Natural killer cell (primary cell): Measurements from ENCODE around the gene MIEF1. TPM values are rescaled to one million over a fixed set of nuclear protein-coding genes. Genes with fewer than 3 reads are reported as not detected.
A peak's percentile ranks its signal among the peaks of the same experiment; 100 is the strongest.

Experiments used
- ATAC-seq, 3 donors: fragments of 150-1000 bp in 2 of 3; fragments of 200-7000 bp in 1 of 3; cut with Tn5 transposase; 1 replicate in 1 of 3; 2 replicates in 2 of 3; pipeline ENCODE4 v1.10.0; 2021; ENCODE audit warnings: mild to moderate bottlenecking in 2 of 3, moderate library complexity in 2 of 3
- DNase-seq, 2 donors: peaks; one replicate each; pipeline versions ENCODE4 v3.0.0 to v3.0.0-alpha.2; 2013 to 2021; ENCODE audit warnings: mixed read lengths in 1 of 2
- H3K27ac ChIP-seq: one replicate; pipeline ENCODE4 v1.5.1; 2013; ENCODE audit warnings: mild to moderate bottlenecking, low read length
- H3K27me3 ChIP-seq: one replicate; pipeline ENCODE4 v1.6.1; 2013; ENCODE audit warnings: low read length; ENCODE audit not compliant: control insufficient read depth, insufficient read depth
- H3K36me3 ChIP-seq: one replicate; pipeline ENCODE4 v1.6.1; 2013; ENCODE audit warnings: low read length; ENCODE audit not compliant: control insufficient read depth, insufficient read depth
- H3K4me1 ChIP-seq: one replicate; pipeline ENCODE4 v1.6.1; 2013; ENCODE audit warnings: low read length; ENCODE audit not compliant: control insufficient read depth, insufficient read depth
- H3K4me3 ChIP-seq: one replicate; pipeline ENCODE4 v1.5.1; 2013; ENCODE audit warnings: low read length
- H3K9me3 ChIP-seq: one replicate; pipeline ENCODE4 v1.6.1; 2013; ENCODE audit warnings: low read length; ENCODE audit not compliant: control insufficient read depth, insufficient read depth
- H3K27ac Mint-ChIP-seq, 2 donors: one replicate each; pipeline ENCODE4 v1.8.0; 2022; ENCODE audit warnings: mild to moderate bottlenecking in 2 of 2, mixed read lengths in 2 of 2, moderate library complexity in 1 of 2
- H3K27me3 Mint-ChIP-seq, 2 donors: one replicate each; pipeline ENCODE4 v1.8.0; 2022; ENCODE audit warnings: low read depth in 2 of 2, mixed read lengths in 2 of 2
- H3K36me3 Mint-ChIP-seq: one replicate; pipeline ENCODE4 v1.8.0; 2022; ENCODE audit warnings: mixed read lengths
- H3K4me1 Mint-ChIP-seq, 2 donors: one replicate each; pipeline ENCODE4 v1.8.0; 2022; ENCODE audit warnings: mixed read lengths in 2 of 2
- H3K4me3 Mint-ChIP-seq: one replicate; pipeline ENCODE4 v1.8.0; 2022; ENCODE audit warnings: mild to moderate bottlenecking, moderate library complexity, mixed read lengths
- H3K9me3 Mint-ChIP-seq, 2 donors: one replicate each; pipeline ENCODE4 v1.8.0; 2022; ENCODE audit warnings: mixed read lengths in 2 of 2
- CTCF ChIP-seq: fragments of 200-600 bp; IDR thresholded peaks from one replicate; pipeline ENCODE4 v1.8.0; 2022; ENCODE audit warnings: antibody characterized with exemption
- WGBS: methylation state at CpG from one replicate; pipeline ENCODE4 v1.1.7; 2013; ENCODE audit warnings: missing lambda C conversion rate; ENCODE audit not compliant: insufficient coverage; 5-methylcytosine and 5-hydroxymethylcytosine counted together
- intact Hi-C: fragments of 100-400 bp; cut with micrococcal nuclease; formaldehyde crosslinking; loops from one replicate; pipeline ENCODE4 v1.14.2; 2022
- total RNA-seq, 4 donors: library from RNA; stranded (reverse); fragments of 120-200 nt in 1 of 4; gene quantifications; one replicate each; pipeline versions ENCODE4 v1.2.3 to v1.2.4, GENCODE V29; 2013 to 2022

The MIEF1 gene
- total RNA-seq, 3 donors from 2014 or later (not counting 1 experiment from before 2014, with no cell fraction given) = 16.1 to 27.6 (median 25.1) TPM

- intact Hi-C loops = loop anchor here (10.0 kb wide), 1 partner anchor 114 kb away; the partner anchor contains the start of gene TAB1
- WGBS = 88% methylated on average over 4 of the region's 4 CpGs
- no peak overlapping the region for H3K27ac ChIP-seq
- TF ChIP-seq CTCF = no peak
- no peak overlapping the region for H3K4me3 ChIP-seq
- H3K4me1 Mint-ChIP-seq = peaks cover 15 to 46% of the 10 kb centered on the region in 2 donors
- no peaks in the 10 kb centered on the region for H3K27me3 ChIP-seq
- H3K27me3 Mint-ChIP-seq = no peaks in the 10 kb centered on the region
- peaks cover 80% of the 10 kb centered on the region for H3K36me3 ChIP-seq
- no peaks in the 10 kb centered on the region for H3K9me3 ChIP-seq
- H3K36me3 Mint-ChIP-seq = no peaks in the 10 kb centered on the region
- H3K4me1 ChIP-seq = peaks cover 8% of the 10 kb centered on the region
- no peak for ATAC-seq
- DNase-seq = no peak
- no peak overlapping the region for H3K4me3 Mint-ChIP-seq
- peak overlapping the region in 1 of 2 donors; percentile 8 for H3K27ac Mint-ChIP-seq
- no peaks in the 10 kb centered on the region for H3K9me3 Mint-ChIP-seq
These were observed 6.3 kb downstream of the MIEF1 start for GRCh38 chr22:39508393-39508792.

GRCh38 chr22:39510529-39511149 lies 8.5 kb downstream of the MIEF1 start:
- peaks cover 83% of the 10 kb centered on the region for H3K36me3 ChIP-seq
- DNase-seq = no peak
- H3K9me3 ChIP-seq = no peaks in the 10 kb centered on the region
- H3K27ac ChIP-seq = no peak overlapping the region
- no peak overlapping the region for H3K27ac Mint-ChIP-seq
- no peak for TF ChIP-seq CTCF
- H3K4me3 Mint-ChIP-seq = no peak overlapping the region
- no peaks in the 10 kb centered on the region for H3K27me3 ChIP-seq
- intact Hi-C loops = no loop called here
- no peak overlapping the region for H3K4me3 ChIP-seq
- peaks cover 8 to 38% of the 10 kb centered on the region in 2 donors for H3K4me1 Mint-ChIP-seq
- H3K36me3 Mint-ChIP-seq = peaks cover 2% of the 10 kb centered on the region
- no peaks in the 10 kb centered on the region for H3K4me1 ChIP-seq
- WGBS = 100% methylated on average over 3 of the region's 4 CpGs
- no peak for ATAC-seq
- H3K27me3 Mint-ChIP-seq = no peaks in the 10 kb centered on the region
- no peaks in the 10 kb centered on the region for H3K9me3 Mint-ChIP-seq

GRCh38 chr22:39511226-39511625 lies 9.1 kb downstream of the MIEF1 start:
- no peaks in the 10 kb centered on the region for H3K9me3 ChIP-seq
- H3K27me3 ChIP-seq = no peaks in the 10 kb centered on the region
- Mint-ChIP-seq H3K4me1 (peaks cover 12 to 35% of the 10 kb centered on the region in 2 donors), H3K27me3 (no peaks in the 10 kb centered on the region), H3K27ac (no peak overlapping the region), H3K36me3 (peaks cover 8% of the 10 kb centered on the region), H3K9me3 (no peaks in the 10 kb centered on the region), H3K4me3 (no peak overlapping the region)
- 97% methylated on average over 12 of the region's 13 CpGs for WGBS
- H3K4me3 ChIP-seq = no peak overlapping the region
- no peaks in the 10 kb centered on the region for H3K4me1 ChIP-seq
- intact Hi-C loops = no loop called here
- ATAC-seq = no peak
- peaks cover 79% of the 10 kb centered on the region for H3K36me3 ChIP-seq
- TF ChIP-seq CTCF = no peak
- no peak overlapping the region for H3K27ac ChIP-seq
- DNase-seq = no peak

GRCh38 chr22:39512026-39512425 lies 9.9 kb downstream of the MIEF1 start:
- Histone ChIP-seq H3K27ac (no peak overlapping the region), H3K4me3 (no peak overlapping the region), H3K4me1 (no peaks in the 10 kb centered on the region), H3K9me3 (no peaks in the 10 kb centered on the region), H3K36me3 (peaks cover 72% of the 10 kb centered on the region), H3K27me3 (no peaks in the 10 kb centered on the region)
- Mint-ChIP-seq H3K9me3 (no peaks in the 10 kb centered on the region), H3K27ac (no peak overlapping the region), H3K27me3 (no peaks in the 10 kb centered on the region), H3K4me1 (peaks cover 12 to 28% of the 10 kb centered on the region in 2 donors), H3K4me3 (no peak overlapping the region), H3K36me3 (peaks cover 8% of the 10 kb centered on the region)
- no peak for TF ChIP-seq CTCF
- DNase-seq = no peak
- ATAC-seq = no peak
- 97% methylated on average over 10 of the region's 10 CpGs for WGBS
- intact Hi-C loops = no loop called here
